ENCODE results near the gene ANKRD55.
"Not testable (repeated sequence)": the region's sequence is repeated elsewhere in the genome, so short reads cannot be mapped to it uniquely, and the experiment has no call there.

ANKRD55 gene

DNA sequence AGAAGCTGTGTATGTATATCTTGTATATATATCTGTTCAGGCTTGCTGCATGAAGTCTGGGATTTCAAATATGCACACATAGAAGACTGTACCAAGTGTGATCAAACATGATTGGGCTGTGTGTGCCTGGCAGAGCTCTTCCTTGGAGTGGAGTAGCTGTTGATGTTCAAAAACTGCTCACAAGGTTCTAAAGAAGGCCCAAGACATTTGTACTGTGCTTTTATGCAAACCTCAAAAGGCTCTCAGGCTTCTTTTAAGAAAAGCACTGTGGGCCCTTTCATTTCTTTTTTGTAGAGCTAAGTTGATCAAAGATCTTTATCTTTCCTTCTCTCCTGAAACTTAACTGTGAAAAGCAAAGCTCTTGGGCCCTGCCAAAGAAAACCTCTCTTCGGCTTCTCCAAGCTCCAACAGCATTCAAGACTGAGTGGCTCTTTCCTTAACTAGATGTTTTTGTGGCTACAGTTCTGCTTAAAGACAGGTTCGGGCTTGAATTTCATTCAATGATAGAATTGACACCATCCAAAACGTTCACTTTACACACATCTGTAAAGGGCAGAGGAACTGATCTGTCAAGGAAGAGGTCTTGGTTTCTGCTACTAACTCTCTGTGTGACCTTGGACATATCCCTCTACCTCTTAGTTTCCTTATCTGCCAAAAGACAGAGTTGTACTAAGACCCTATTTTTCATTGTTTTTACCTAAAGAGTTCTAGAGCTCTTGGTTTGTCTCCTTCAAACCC, 132.5 kb downstream of the ANKRD55 start:
- no peak for DNase-seq

- no peak for DNase-seq
Observed at GRCh38 chr5:56099346-56099745, 133.8 kb downstream of the ANKRD55 start.

GRCh38 chr5:56097055-56097454, 136.1 kb downstream of the ANKRD55 start:
- no peak for DNase-seq

DNA sequence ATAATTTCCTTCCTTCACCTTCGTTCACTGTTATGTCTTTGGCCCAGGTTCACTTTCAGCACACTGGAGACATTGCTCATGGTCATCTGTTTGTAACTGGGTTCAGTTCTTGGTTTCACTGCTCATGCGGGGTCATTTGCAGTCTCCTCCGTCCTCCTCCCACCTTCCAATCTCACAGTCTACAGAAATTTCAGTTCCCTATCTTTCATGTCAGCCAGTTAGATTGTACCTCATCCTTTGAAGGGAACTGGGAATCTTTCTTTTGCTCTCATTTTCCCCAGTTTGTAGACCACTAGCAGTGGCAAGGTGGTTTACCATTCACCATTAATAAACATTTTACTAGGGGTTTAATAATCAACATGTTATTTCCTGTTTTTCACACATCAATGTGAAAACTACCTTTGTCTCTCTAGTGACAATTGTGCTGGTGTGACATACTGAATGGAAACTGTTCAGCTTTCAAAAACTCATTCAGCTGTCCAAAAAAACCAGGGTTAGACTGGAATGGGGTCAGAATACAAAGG, 137.5 kb downstream of the ANKRD55 start:
- DNase-seq, result no peak

GRCh38 chr5:56094579-56095361, 138.4 kb downstream of the ANKRD55 start:
- DNase-seq, result no peak

DNA sequence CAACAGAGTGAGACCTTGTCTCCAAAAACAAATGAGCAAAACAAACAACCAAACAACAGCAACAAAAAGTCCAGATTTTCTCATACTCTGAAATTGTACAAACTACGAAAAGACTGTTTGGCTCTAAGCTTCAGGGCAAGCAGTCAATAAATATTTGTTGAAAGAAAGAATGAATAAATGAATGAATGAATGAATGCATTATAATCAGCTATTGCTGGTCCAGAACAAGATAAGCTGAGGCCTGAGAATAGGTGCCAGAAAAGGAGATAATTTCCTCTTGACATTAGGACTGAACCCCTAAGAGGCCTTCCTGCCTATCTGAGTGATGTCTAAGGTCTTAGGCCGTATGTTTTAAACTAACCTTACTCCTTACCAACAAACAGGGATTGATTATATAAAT, 139.2 kb downstream of the ANKRD55 start:
- DNase-seq, result no peak

DNA sequence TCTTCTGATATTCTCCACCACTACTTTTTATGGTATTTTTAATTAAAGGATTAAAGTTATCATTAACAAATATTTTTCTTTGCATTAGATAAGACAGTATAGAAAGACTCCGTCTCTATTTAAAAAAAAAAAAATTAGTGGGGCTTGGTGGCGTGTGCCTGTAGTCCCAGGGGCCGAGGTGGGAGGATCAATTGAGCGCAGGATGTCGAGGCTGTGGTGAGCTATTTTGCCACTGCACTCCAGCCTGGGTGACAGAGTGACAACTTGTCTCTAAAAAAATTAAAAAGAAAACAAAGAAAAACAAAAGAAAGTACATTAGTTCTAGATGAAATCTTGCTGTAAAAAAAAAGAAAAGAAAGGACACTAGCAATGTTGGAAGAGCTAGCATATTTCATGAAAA, 141.0 kb downstream of the ANKRD55 start:
- DNase-seq, result no peak

GRCh38 chr5:56091664-56092063, 141.5 kb downstream of the ANKRD55 start:
- DNase-seq, result no peak

- no peak for DNase-seq
Observed at GRCh38 chr5:56090793-56091460, 142.2 kb downstream of the ANKRD55 start.

DNA sequence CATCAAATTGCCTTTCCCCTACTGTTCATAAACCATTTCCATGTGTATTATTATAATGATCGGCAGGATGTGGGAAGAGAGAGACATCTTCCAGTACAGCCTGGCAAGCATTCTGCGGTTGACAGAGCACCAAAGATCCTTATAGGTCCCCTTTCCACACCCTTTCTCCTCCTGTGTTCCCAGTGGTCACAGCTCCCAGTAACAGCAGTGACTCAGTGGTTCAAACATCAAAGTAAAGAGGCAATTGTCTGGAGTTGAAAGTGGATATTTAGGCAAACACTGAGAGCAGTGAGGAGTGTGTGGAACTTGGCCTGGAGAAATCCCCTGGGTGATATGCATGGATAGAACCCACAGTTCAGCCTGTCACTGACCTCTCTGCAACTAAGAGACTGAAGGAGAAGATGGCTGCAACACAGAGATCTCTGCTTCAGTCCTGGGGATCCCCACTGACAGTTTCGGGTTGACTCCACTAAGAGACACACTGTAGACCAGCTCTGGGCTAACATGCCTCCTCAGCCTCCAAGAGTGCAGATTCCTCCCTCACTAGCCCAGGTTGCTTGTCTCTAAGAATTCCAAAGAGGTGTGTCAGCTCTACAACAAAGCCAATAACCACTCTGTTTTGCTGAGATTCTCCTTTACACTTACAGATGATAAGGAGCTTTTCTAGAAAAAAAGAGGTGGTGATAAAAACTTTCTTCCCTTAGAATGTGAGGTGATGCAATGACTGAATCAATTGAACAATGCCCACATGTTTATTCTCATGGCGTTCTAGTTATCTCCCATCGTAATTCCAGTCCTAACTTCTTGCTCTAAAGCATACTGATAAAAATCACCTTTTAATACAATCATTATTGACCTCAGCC, 143.9 kb downstream of the ANKRD55 start:
- DNase-seq, result no peak

- no peak for DNase-seq
Observed at GRCh38 chr5:56088431-56088949, 144.6 kb downstream of the ANKRD55 start.

DNA sequence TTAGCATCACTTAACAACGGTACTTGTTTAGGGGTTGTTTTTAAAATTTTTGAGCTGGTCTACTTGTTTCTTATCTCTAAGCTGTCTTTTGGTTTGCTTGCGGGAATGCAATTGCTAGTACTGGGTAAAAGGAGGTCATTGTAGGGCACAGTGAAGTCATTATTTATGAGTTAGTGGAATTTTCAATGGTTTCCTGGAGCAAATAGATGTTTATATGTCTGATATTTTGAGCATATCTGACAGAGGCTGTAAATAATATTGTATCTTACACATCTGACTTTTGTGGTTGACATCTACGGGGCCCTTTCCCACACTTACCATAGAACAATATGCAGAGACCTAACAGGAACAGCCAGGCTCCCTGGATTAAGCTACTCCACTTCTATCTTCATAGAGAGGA, 147.9 kb downstream of the ANKRD55 start:
- no peak for DNase-seq

GRCh38 chr5:56083286-56083854, 149.8 kb downstream of the ANKRD55 start:
- DNase-seq, result no peak

DNA sequence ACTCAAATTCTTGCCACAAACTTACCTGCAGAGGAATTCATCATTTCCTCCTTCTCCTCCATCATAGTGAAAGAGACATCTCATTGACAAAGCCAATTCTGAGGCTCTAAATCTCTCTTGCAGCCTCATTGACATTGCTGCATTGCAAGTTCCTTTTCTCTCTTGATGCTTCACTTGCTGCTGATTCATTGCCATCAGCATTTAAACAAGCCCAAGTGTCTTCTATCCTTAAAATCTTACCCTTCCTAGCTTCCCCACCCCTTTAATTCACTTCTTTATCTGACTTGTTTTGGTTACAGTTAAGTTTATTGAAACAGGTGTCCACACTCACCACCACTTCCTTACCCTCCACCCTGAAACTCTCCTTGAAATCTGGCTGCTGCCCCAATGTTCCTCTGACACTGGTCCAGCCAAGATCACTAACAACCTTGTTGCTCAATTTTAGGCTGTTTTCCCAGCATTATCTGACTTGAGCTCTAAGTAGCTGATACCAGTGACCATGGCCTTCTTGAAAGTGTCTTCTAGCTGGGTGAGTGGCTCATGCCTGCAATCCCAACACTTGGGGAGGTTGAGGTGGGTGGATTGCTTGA, 152.0 kb downstream of the ANKRD55 start:
- DNase-seq, result not testable (repeated sequence)

DNA sequence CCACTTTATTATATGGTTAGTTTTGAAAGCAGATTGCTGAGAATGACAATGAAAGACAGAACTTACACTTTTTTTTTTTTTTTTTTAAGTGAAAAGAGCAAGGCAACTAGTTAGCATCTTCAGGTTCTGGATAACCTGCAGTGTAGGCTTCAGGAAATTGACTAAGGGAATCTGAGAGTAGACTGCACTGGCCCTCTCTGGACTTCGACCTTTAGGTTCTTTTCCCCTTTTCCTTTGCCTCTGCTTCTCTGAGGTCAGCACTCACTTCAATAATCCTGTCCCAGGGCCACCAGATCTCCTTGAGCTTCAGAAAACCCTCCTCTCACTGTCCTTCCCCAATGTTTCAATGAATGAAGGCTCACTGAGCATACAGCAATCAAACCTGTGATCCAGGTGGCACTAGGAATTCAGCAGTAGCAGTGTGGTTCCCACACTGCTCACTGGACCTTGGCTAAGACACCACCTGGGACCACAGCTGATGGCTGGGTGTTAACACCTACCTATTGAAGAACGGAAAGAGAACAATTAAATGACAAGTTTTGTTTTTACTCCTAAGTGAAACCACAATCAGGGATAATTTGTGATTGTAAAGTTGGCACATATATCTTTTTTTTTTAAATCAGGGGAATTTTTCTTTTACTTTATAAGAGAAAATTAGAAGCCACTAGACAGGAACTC, 152.6 kb downstream of the ANKRD55 start:
- DNase-seq, result no peak

DNA sequence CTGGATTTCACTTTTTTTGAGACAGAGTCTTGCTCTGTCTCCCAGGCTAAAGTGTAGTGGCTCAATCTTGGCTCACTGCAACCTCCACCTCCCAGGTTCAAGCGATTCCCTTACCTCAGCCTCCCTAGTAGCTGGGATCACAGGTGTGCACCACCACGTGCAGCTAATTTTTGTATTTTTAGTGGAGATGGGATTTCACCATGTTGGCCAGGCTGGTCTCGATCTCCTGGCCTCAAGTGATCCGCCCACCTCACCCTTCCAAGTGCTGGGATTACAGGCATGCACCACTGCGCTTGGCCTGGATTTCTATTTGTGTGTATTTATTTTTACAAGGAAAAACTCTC, 154.0 kb downstream of the ANKRD55 start:
- DNase-seq, result not testable (repeated sequence)

GRCh38 chr5:56078278-56079156, 154.6 kb downstream of the ANKRD55 start:
- no peak for DNase-seq

DNA sequence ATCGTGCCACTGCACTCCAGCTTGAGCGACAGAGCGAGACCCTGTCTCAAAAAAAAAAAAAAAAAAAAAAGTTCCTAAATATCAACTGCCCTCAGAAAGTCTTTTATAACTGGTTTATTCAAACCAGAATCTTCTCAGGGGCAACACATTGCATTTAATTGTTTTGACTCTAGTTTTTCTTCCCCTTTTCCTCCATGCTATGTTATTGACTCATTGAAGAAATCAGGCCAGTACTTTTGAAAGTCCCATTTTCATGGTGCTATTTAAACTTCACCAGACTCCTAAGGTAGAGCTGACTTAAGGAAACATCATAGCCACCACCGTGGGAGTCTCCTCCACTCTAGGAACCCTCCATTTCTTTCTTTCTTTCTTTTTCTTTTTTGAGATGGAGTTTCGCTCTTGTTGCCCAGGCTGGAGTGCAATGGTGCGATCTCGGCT, 155.3 kb downstream of the ANKRD55 start:
- DNase-seq, result no peak

DNA sequence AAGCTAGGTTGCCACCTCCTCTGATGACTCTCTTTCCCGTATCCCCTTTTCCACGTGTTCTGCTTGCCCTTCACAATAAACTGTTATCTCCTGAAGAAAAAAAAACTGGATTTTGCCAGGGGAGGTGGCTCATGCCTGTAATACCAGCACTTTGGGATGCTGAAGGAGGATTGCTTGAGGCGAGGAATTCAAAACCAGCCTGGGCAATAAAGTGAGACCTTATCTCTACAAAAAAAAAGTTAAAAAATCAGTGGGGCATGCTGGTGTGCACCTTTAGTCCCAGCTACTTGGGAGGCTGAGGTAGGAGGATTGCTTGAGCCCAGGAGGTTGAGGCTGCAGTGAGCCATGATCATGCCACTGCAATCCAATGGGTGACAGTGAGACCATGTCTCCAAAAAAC, 156.6 kb downstream of the ANKRD55 start:
- DNase-seq, result no peak

GRCh38 chr5:56075361-56075760, 157.8 kb downstream of the ANKRD55 start:
- DNase-seq, result no peak
